HepG2 (cell line): ENCODE data around the gene ANKRD65. TPM values are rescaled to one million over a fixed set of nuclear protein-coding genes. Genes with fewer than 3 reads are reported as not detected.

ENCODE experiments used
- AKNA ChIP-seq: sonication (generic); formaldehyde crosslinking; IDR thresholded peaks from 2 replicates; pipeline ENCODE4 v1.4.0; 2020; ENCODE audit warnings: missing genetic modification reagents, borderline replicate concordance
- ATM ChIP-seq: fragments of 450-650 bp; IDR thresholded peaks from 2 replicates; pipeline ENCODE4 v1.7.1; 2017; ENCODE audit warnings: mild to moderate bottlenecking, borderline replicate concordance
- NFRKB ChIP-seq: fragments of 450-650 bp; IDR thresholded peaks from 2 replicates; pipeline ENCODE4 v1.6.1; 2017
- POGZ ChIP-seq: sonication (generic); formaldehyde crosslinking; IDR thresholded peaks from 2 replicates; pipeline ENCODE4 v1.4.0; 2020; ENCODE audit warnings: mild to moderate bottlenecking, missing genetic modification reagents
- TBL1XR1 ChIP-seq: fragments of 150-350 bp; IDR thresholded peaks from 2 replicates; pipeline ENCODE4 v1.6.1; 2014; ENCODE audit warnings: borderline replicate concordance, low read length; ENCODE audit not compliant: partially characterized antibody
- ZBED4 ChIP-seq: sonication (generic); formaldehyde crosslinking; IDR thresholded peaks from 2 replicates; pipeline ENCODE4 v1.4.0; 2020; ENCODE audit warnings: missing genetic modification reagents, borderline replicate concordance
- ZNF350 ChIP-seq: sonication (generic); formaldehyde crosslinking; IDR thresholded peaks from 2 replicates; pipeline ENCODE4 v1.4.0; 2020; ENCODE audit warnings: mild to moderate bottlenecking, low read depth, missing genetic modification reagents, borderline replicate concordance
- polyA plus RNA-seq, 8 experiments: library from polyadenylated mRNA; depleted of rRNA in 3 of 8; stranded (reverse) in 7 of 8; unstranded in 1 of 8; fragments of >200 nt; fragmentation: Illumina TruSeq in 4 of 8; extraction: Trizol in 4 of 8; gene quantifications; 2 replicates each; pipeline versions ENCODE4 v1.2.1 to v1.2.3, GENCODE V29; 2011 to 2016; ENCODE audit warnings: low read depth in 4 of 8, missing spikeins in 1 of 8, mixed read lengths in 1 of 8; ENCODE audit not compliant: insufficient read depth in 1 of 8
- total RNA-seq, 5 experiments: library from RNA; depleted of rRNA; stranded (reverse); fragments of >200 nt; fragmentation: Illumina TruSeq; extraction: Trizol; gene quantifications; 2 replicates each; pipeline ENCODE4 v1.2.3, GENCODE V29; 2016; ENCODE audit warnings: low read depth in 1 of 5
- TF ChIP-seq, protein P1 (sequence below): sonication (generic); formaldehyde crosslinking; IDR thresholded peaks from 2 replicates; pipeline ENCODE4 v1.5.1; 2020; ENCODE audit warnings: missing genetic modification reagents, mild to moderate bottlenecking, borderline replicate concordance

ANKRD65 gene
- total and polyA plus RNA-seq, 2 of the 13 experiments (the other 11 are each of a cell fraction or from before 2014, with no cell fraction given), result 12.1 to 30.1 TPM

DNA sequence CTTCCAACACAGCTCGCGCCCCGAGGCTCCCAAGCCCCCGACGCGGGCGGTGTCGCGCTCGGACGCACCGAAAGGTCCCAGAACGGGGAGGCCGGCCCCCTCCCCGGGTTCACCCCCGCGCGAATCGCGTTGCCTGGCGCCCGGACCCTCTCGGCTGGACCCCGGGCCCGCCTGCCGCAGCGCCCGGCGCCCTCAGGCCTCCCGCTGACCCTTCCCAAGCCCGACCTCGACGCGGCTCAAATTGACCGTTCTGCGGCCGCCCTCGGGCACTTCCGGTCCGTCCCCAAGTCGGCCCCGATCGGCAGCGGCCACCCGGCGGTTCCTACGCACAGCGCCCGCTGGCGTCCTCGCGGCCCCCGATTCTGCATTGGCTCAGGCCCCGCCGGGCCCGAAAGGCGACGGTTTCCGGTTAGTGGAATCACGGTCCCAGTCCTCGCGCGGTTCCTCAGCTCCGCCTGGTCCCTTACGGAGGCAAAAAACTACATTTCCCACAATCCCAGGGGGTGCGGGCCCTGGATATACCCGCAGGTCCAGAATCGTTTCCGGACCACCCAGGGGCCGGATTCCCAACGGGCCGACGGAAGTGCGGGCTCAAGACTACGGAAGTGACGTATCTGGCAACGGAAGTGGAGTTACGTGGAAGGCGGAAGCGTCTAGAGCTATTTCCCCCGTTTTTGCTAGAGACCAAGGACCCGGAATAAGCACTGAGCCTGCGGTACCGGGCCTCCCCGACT is 46.0 kb downstream of the ANKRD65 start, which contains the start of gene AURKAIP1 (continued):
- TF ChIP-seq ZBED4 (peak; percentile 72), TBL1XR1 (peak; percentile 61), POGZ (CRISPR knock-in tag) (peak; percentile 92), AKNA (CRISPR knock-in tag) (no peak), ATM (no peak), NFRKB (no peak), ZNF350 (CRISPR knock-in tag) (peak; percentile 99)
- TF ChIP-seq, protein P1, sequence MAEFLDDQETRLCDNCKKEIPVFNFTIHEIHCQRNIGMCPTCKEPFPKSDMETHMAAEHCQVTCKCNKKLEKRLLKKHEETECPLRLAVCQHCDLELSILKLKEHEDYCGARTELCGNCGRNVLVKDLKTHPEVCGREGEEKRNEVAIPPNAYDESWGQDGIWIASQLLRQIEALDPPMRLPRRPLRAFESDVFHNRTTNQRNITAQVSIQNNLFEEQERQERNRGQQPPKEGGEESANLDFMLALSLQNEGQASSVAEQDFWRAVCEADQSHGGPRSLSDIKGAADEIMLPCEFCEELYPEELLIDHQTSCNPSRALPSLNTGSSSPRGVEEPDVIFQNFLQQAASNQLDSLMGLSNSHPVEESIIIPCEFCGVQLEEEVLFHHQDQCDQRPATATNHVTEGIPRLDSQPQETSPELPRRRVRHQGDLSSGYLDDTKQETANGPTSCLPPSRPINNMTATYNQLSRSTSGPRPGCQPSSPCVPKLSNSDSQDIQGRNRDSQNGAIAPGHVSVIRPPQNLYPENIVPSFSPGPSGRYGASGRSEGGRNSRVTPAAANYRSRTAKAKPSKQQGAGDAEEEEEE (CRISPR knock-in tag), result no peak
